ENCODE measurements around the gene RABAC1.
A peak's percentile ranks its signal among the peaks of the same experiment; 100 is the strongest.

RABAC1 gene

GRCh38 chr19:41929536-41930071 lies 29.5 kb downstream of the RABAC1 start:
- Mint-ChIP-seq H3K4me3 (peak overlapping the region; percentile 65 to 80 (median 72)), H3K27me3 (ENCODE audit: low read depth) (peaks cover 66% of the 10 kb centered on the region), H3K4me1 (peaks cover 16% of the 10 kb centered on the region), H3K9me3 (no peaks in the 10 kb centered on the region), H3K27ac (no peak overlapping the region), H3K36me3 (ENCODE audit: low read depth) (no peaks in the 10 kb centered on the region)
- no peak for TF ChIP-seq CTCF (IDR thresholded peaks at IDR 0.05; ENCODE audit: unreplicated experiment in 3 of 3)

- peak overlapping the region; percentile 72 to 81 (median 80) for H3K4me3 Mint-ChIP-seq
- no peaks in the 10 kb centered on the region for H3K9me3 Mint-ChIP-seq
- H3K4me1 Mint-ChIP-seq = peaks cover 16% of the 10 kb centered on the region
- no peaks in the 10 kb centered on the region for H3K36me3 Mint-ChIP-seq (ENCODE audit: low read depth)
- H3K27me3 Mint-ChIP-seq (ENCODE audit: low read depth) = peaks cover 59% of the 10 kb centered on the region
- no peak for TF ChIP-seq CTCF (IDR thresholded peaks at IDR 0.05; ENCODE audit: unreplicated experiment in 3 of 3)
- H3K27ac Mint-ChIP-seq = no peak overlapping the region
Measured at GRCh38 chr19:41928754-41929535, 30.2 kb downstream of the RABAC1 start.

GRCh38 chr19:41928221-41928683 lies 30.9 kb downstream of the RABAC1 start, which contains the start of gene ERFL:
Gene ERFL (minus strand): TSS chr19:41928449. CDS start chr19:41912919, 15,530 bp downstream.
- no peaks in the 10 kb centered on the region for H3K9me3 Mint-ChIP-seq
- no peak for TF ChIP-seq CTCF (IDR thresholded peaks at IDR 0.05; ENCODE audit: unreplicated experiment in 3 of 3)
- H3K27me3 Mint-ChIP-seq (ENCODE audit: low read depth) = peaks cover 52% of the 10 kb centered on the region
- H3K36me3 Mint-ChIP-seq (ENCODE audit: low read depth) = no peaks in the 10 kb centered on the region
- H3K27ac Mint-ChIP-seq = no peak within 1 kb of the TSS
- peaks cover 11% of the 10 kb centered on the region for H3K4me1 Mint-ChIP-seq
- peak within 1 kb of the TSS; percentile 80 to 83 (median 82) for H3K4me3 Mint-ChIP-seq

- Mint-ChIP-seq H3K4me3 (peak overlapping the region; percentile 75 to 83 (median 82)), H3K9me3 (no peaks in the 10 kb centered on the region), H3K27me3 (ENCODE audit: low read depth) (peaks cover 46% of the 10 kb centered on the region), H3K27ac (no peak overlapping the region), H3K4me1 (peaks cover 11% of the 10 kb centered on the region), H3K36me3 (ENCODE audit: low read depth) (no peaks in the 10 kb centered on the region)
- TF ChIP-seq CTCF (IDR thresholded peaks at IDR 0.05; ENCODE audit: unreplicated experiment in 3 of 3) = no peak
Measured at GRCh38 chr19:41927497-41928192, 31.5 kb downstream of the RABAC1 start.

- Mint-ChIP-seq H3K4me3 (no peak overlapping the region), H3K27ac (no peak overlapping the region)
Measured at GRCh38 chr19:41926763-41927496, 32.2 kb downstream of the RABAC1 start.

More at GRCh38 chr19:41926763-41927496, 32.2 kb downstream of the RABAC1 start:
- Mint-ChIP-seq H3K36me3 (ENCODE audit: low read depth) (no peaks in the 10 kb centered on the region), H3K9me3 (no peaks in the 10 kb centered on the region), H3K4me1 (peaks cover 11% of the 10 kb centered on the region), H3K27me3 (ENCODE audit: low read depth) (peaks cover 39% of the 10 kb centered on the region)
- TF ChIP-seq CTCF (IDR thresholded peaks at IDR 0.05; ENCODE audit: unreplicated experiment in 3 of 3) = no peak
